IPS-20b (cell line): ENCODE results near the gene APOBEC3C.
"Not testable (repeated sequence)": the region's sequence is repeated elsewhere in the genome, so short reads cannot be mapped to it uniquely, and the experiment has no call there.

Experiments
- H3K27ac ChIP-seq: one replicate; pipeline ENCODE4 v1.5.1; 2013; ENCODE audit warnings: low read length
- H3K27me3 ChIP-seq: 2 replicates; pipeline ENCODE4 v1.6.1; 2013; ENCODE audit warnings: mild to moderate bottlenecking, low read length, inconsistent platforms; ENCODE audit not compliant: insufficient read depth
- H3K36me3 ChIP-seq: 2 replicates; pipeline ENCODE4 v1.6.1; 2013; ENCODE audit warnings: low read depth, mild to moderate bottlenecking, inconsistent platforms, low read length, moderate library complexity; ENCODE audit not compliant: insufficient read depth
- H3K4me1 ChIP-seq: 2 replicates; pipeline ENCODE4 v1.6.1; 2013; ENCODE audit warnings: mild to moderate bottlenecking, control low read depth, inconsistent platforms, low read length, moderate library complexity; ENCODE audit not compliant: insufficient read depth
- H3K4me3 ChIP-seq: 2 replicates; pipeline ENCODE4 v1.5.1; 2013; ENCODE audit warnings: mild to moderate bottlenecking, low read length, inconsistent platforms
- H3K9ac ChIP-seq: 2 replicates; pipeline ENCODE4 v1.6.1; 2013; ENCODE audit warnings: low read depth, mild to moderate bottlenecking, inconsistent platforms, low read length, moderate library complexity
- H3K9me3 ChIP-seq: 2 replicates; pipeline ENCODE4 v1.6.1; 2013; ENCODE audit warnings: mild to moderate bottlenecking, low read depth, low read length, inconsistent platforms; ENCODE audit not compliant: insufficient read depth

Gene APOBEC3C

GRCh38 chr22:38972558-38972957, 41.5 kb upstream of the APOBEC3C start:
- H3K4me3 ChIP-seq: no peak overlapping the region
- H3K27me3 ChIP-seq: no peaks in the 10 kb centered on the region

GRCh38 chr22:38973289-38974169, 40.5 kb upstream of the APOBEC3C start:
- H3K36me3 ChIP-seq: no peaks in the 10 kb centered on the region
- H3K9me3 ChIP-seq: peaks cover 19% of the 10 kb centered on the region
- no peaks in the 10 kb centered on the region for H3K27me3 ChIP-seq
- no peak overlapping the region for H3K9ac ChIP-seq
- H3K27ac ChIP-seq: no peak overlapping the region
- H3K4me1 ChIP-seq: no peaks in the 10 kb centered on the region
- H3K4me3 ChIP-seq: no peak overlapping the region

More at GRCh38 chr22:38972558-38972957, 41.5 kb upstream of the APOBEC3C start:
- Histone ChIP-seq H3K9ac (no peak overlapping the region), H3K9me3 (peaks cover 19% of the 10 kb centered on the region), H3K27ac (no peak overlapping the region), H3K4me1 (no peaks in the 10 kb centered on the region), H3K36me3 (no peaks in the 10 kb centered on the region)

GRCh38 chr22:38974170-38974825, 39.8 kb upstream of the APOBEC3C start:
- no peaks in the 10 kb centered on the region for H3K4me1 ChIP-seq
- H3K27me3 ChIP-seq: no peaks in the 10 kb centered on the region
- H3K9me3 ChIP-seq: peaks cover 19% of the 10 kb centered on the region
- H3K27ac ChIP-seq: no peak overlapping the region
- no peaks in the 10 kb centered on the region for H3K36me3 ChIP-seq
- no peak overlapping the region for H3K9ac ChIP-seq
- no peak overlapping the region for H3K4me3 ChIP-seq

GRCh38 chr22:38974826-38975175, 39.3 kb upstream of the APOBEC3C start:
- H3K4me3 ChIP-seq: no peak overlapping the region
- no peak overlapping the region for H3K27ac ChIP-seq
- no peak overlapping the region for H3K9ac ChIP-seq
- peaks cover 19% of the 10 kb centered on the region for H3K9me3 ChIP-seq
- no peaks in the 10 kb centered on the region for H3K36me3 ChIP-seq
- H3K4me1 ChIP-seq: no peaks in the 10 kb centered on the region
- no peaks in the 10 kb centered on the region for H3K27me3 ChIP-seq

GRCh38 chr22:38977289-38977688, 36.8 kb upstream of the APOBEC3C start:
- H3K9me3 ChIP-seq: peaks cover 19% of the 10 kb centered on the region
- not testable (repeated sequence) for H3K27ac ChIP-seq, H3K36me3 ChIP-seq, H3K27me3 ChIP-seq, H3K4me3 ChIP-seq, H3K4me1 ChIP-seq, H3K9ac ChIP-seq

- not testable (repeated sequence) for H3K4me3 ChIP-seq, H3K27me3 ChIP-seq, H3K36me3 ChIP-seq, H3K4me1 ChIP-seq, H3K27ac ChIP-seq
- H3K9ac ChIP-seq: peak overlapping the region; percentile 7; the same call in 1 of the 2 replicates
- H3K9me3 ChIP-seq: peaks cover 30% of the 10 kb centered on the region
Observed at GRCh38 chr22:38980587-38980986, 33.5 kb upstream of the APOBEC3C start.

- no peak overlapping the region for H3K27ac ChIP-seq
- no peaks in the 10 kb centered on the region for H3K27me3 ChIP-seq
- peaks cover 23% of the 10 kb centered on the region for H3K9me3 ChIP-seq
- no peaks in the 10 kb centered on the region; the same call in 1 of the 2 replicates for H3K4me1 ChIP-seq
- H3K4me3 ChIP-seq: peak overlapping the region; percentile 0; the same call in 1 of the 2 replicates
- H3K36me3 ChIP-seq: 0 out of 2 replicates have a peak, but pooled peaks cover 3% of the 10 kb centered on the region
- H3K9ac ChIP-seq: peak overlapping the region; percentile 7; the same call in 1 of the 2 replicates
Observed at GRCh38 chr22:38981005-38981991, 32.8 kb upstream of the APOBEC3C start.

GRCh38 chr22:38981992-38982927, 31.8 kb upstream of the APOBEC3C start, which contains the start of gene APOBEC3B:
Gene APOBEC3B, plus strand, starts transcription at chr22:38982347. Its CDS starts 107 bp downstream, at chr22:38982454.
- peak within 1 kb of the TSS; percentile 5; the same call in 1 of the 2 replicates for H3K9ac ChIP-seq
- no peak within 1 kb of the TSS for H3K27ac ChIP-seq
- no peaks in the 10 kb centered on the region for H3K27me3 ChIP-seq
- H3K9me3 ChIP-seq: peaks cover 15% of the 10 kb centered on the region
- no peaks in the 10 kb centered on the region; the same call in 1 of the 2 replicates for H3K4me1 ChIP-seq
- H3K36me3 ChIP-seq: 0 out of 2 replicates have a peak, but pooled peaks cover 3% of the 10 kb centered on the region
- H3K4me3 ChIP-seq: peak within 1 kb of the TSS; percentile 0; the same call in 1 of the 2 replicates

- Histone ChIP-seq H3K27me3 (no peaks in the 10 kb centered on the region), H3K4me3 (no peak overlapping the region)
Observed at GRCh38 chr22:38984224-38984623, 29.8 kb upstream of the APOBEC3C start.

More at GRCh38 chr22:38984224-38984623, 29.8 kb upstream of the APOBEC3C start:
- no peak overlapping the region for H3K27ac ChIP-seq
- H3K4me1 ChIP-seq: no peaks in the 10 kb centered on the region; the same call in 1 of the 2 replicates
- H3K36me3 ChIP-seq: 0 out of 2 replicates have a peak, but pooled peaks cover 3% of the 10 kb centered on the region
- peaks cover 11% of the 10 kb centered on the region; the same call in 1 of the 2 replicates for H3K9me3 ChIP-seq
- no peak overlapping the region for H3K9ac ChIP-seq
